ENCODE measurements around the gene SEMA3B.

SEMA3B gene

DNA sequence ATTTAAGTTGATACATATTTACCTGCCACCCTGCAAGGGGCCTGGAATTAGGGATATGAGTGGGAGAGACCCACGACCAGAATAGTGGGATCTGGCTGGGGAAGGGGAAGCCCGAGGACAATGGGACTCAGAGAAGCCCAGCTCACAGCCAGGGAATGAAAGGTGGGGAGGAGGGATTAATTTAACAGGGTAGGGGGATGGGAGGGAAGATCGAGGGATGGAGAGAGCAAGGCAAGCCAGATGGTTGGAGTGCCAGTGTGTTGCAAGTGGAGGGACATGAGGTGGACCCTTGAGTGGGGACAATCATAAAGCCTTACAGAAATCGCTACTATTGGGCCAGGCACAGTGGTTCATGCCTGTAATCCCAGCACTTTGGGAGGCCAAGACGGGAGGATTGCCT lies 37.4 kb upstream of the SEMA3B start:
- TF ChIP-seq, protein P1, sequence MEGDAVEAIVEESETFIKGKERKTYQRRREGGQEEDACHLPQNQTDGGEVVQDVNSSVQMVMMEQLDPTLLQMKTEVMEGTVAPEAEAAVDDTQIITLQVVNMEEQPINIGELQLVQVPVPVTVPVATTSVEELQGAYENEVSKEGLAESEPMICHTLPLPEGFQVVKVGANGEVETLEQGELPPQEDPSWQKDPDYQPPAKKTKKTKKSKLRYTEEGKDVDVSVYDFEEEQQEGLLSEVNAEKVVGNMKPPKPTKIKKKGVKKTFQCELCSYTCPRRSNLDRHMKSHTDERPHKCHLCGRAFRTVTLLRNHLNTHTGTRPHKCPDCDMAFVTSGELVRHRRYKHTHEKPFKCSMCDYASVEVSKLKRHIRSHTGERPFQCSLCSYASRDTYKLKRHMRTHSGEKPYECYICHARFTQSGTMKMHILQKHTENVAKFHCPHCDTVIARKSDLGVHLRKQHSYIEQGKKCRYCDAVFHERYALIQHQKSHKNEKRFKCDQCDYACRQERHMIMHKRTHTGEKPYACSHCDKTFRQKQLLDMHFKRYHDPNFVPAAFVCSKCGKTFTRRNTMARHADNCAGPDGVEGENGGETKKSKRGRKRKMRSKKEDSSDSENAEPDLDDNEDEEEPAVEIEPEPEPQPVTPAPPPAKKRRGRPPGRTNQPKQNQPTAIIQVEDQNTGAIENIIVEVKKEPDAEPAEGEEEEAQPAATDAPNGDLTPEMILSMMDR (IDR thresholded peaks at IDR 0.05; ENCODE audit: poor library complexity, severe bottlenecking): no peak
- peaks cover 4% of the 10 kb centered on the region for H3K4me1 ChIP-seq (ENCODE audit: insufficient read depth, poor library complexity, severe bottlenecking)
- ATAC-seq (ENCODE audit: low read depth) (no peak), DNase-seq (ENCODE audit: low spot score) (no peak)
- H3K36me3 ChIP-seq (ENCODE audit: low read depth): no peaks in the 10 kb centered on the region
- H3K27me3 ChIP-seq (ENCODE audit: insufficient read depth, poor library complexity, severe bottlenecking): no peaks in the 10 kb centered on the region
- H3K4me3 ChIP-seq (ENCODE audit: severe bottlenecking): no peak overlapping the region
- H3K27ac ChIP-seq (ENCODE audit: poor library complexity, severe bottlenecking): no peak overlapping the region
- no peaks in the 10 kb centered on the region for H3K9me3 ChIP-seq (ENCODE audit: severe bottlenecking)

DNA sequence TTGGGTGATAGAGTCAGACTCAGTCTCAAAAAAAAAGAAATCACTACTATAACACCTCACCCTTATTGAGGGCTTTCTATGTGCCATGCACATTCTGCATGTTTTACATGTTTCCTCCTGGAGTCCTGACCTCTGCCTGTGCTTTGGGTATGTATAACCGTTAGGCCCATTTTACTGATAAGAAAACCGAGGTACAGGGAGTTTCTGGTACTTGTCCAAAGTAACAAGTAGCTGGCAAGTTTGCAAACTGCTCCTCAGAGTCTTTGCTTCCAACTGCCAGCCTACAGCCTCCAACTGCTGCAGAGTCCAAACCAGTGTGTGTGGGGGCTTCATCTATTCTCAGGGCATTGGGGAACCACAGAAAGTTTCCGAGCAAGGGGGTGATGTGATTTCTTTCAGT lies 36.6 kb upstream of the SEMA3B start:
- DNase-seq (ENCODE audit: low spot score) (no peak), ATAC-seq (ENCODE audit: low read depth) (no peak)
- Histone ChIP-seq H3K27me3 (ENCODE audit: insufficient read depth, poor library complexity, severe bottlenecking) (no peaks in the 10 kb centered on the region), H3K27ac (ENCODE audit: poor library complexity, severe bottlenecking) (no peak overlapping the region), H3K4me3 (ENCODE audit: severe bottlenecking) (no peak overlapping the region), H3K36me3 (ENCODE audit: low read depth) (no peaks in the 10 kb centered on the region), H3K4me1 (ENCODE audit: insufficient read depth, poor library complexity, severe bottlenecking) (peaks cover 4% of the 10 kb centered on the region), H3K9me3 (ENCODE audit: severe bottlenecking) (no peaks in the 10 kb centered on the region)
- TF ChIP-seq, protein P1 (IDR thresholded peaks at IDR 0.05; ENCODE audit: poor library complexity, severe bottlenecking): no peak

DNA sequence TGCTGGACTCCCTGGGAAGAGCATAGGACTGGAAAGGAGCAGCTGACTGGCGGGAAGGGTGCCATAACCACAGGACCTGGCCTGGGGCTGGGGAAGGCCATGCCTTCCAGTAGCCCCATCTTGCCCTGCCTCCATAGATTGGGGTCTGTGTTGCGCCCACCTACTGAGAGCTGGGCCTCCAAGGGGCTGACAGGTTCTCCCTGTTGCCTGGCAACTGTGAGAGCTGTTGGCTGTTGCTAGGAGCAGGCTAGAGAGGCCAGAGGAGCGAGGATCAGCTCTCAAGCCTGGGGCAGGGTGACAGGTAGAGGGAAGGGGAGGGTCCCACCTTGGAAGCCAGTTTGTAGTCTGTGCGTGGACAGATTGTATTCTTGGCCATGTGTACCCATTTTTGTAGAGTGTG lies 35.8 kb upstream of the SEMA3B start:
- peaks cover under 1% of the 10 kb centered on the region for H3K4me1 ChIP-seq (ENCODE audit: insufficient read depth, poor library complexity, severe bottlenecking)
- H3K27ac ChIP-seq (ENCODE audit: poor library complexity, severe bottlenecking): no peak overlapping the region
- no peak overlapping the region for H3K4me3 ChIP-seq (ENCODE audit: severe bottlenecking)
- no peaks in the 10 kb centered on the region for H3K36me3 ChIP-seq (ENCODE audit: low read depth)
- ATAC-seq (ENCODE audit: low read depth) (no peak), DNase-seq (ENCODE audit: low spot score) (no peak)
- H3K27me3 ChIP-seq (ENCODE audit: insufficient read depth, poor library complexity, severe bottlenecking): no peaks in the 10 kb centered on the region
- TF ChIP-seq, protein P1 (IDR thresholded peaks at IDR 0.05; ENCODE audit: poor library complexity, severe bottlenecking): no peak
- no peaks in the 10 kb centered on the region for H3K9me3 ChIP-seq (ENCODE audit: severe bottlenecking)

DNA sequence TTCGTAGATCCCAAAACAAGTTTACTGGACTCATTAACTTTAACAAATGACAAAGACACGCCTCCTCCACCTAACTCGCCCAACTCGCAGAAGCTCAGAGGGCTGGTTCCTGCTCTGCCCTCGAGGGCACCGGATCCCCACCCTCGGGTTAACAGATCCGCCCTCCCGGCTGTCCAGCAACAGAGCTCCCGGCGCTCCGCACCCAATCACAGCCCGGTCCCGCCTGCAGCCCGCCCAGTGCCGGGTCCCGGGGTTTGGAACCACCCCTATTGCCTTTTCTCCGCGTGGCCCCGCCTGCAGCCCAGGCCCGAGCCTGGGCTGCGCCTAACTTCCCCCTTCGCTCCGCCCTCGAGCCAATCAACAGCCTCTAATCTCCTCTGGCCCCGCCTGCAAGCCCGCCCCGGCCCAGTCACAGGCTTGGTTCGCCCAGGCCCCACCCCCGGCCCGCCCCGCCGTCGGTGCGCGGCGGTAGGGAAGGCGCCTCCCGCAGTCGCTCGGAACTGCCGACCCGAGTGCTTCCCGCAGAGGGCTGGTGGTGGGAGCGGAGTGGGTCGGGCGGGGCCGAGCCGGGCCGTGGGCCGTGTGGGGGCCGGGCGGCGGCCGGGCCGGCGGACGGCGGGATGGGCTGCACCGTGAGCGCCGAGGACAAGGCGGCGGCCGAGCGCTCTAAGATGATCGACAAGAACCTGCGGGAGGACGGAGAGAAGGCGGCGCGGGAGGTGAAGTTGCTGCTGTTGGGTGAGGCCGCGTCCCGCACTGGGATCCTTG lies 33.0 kb upstream of the SEMA3B start, which contains the start of gene GNAI2:
Gene GNAI2, plus strand, starts transcription at position 489 of the 768 bp plus-strand sequence. Its CDS starts 132 bp downstream, at position 621.
- Histone ChIP-seq H3K9me3 (ENCODE audit: severe bottlenecking) (no peaks in the 10 kb centered on the region), H3K4me3 (ENCODE audit: severe bottlenecking) (peak within 1 kb of the TSS; percentile 89), H3K36me3 (ENCODE audit: low read depth) (peaks cover 17% of the 10 kb centered on the region), H3K27me3 (ENCODE audit: insufficient read depth, poor library complexity, severe bottlenecking) (no peaks in the 10 kb centered on the region), H3K4me1 (ENCODE audit: insufficient read depth, poor library complexity, severe bottlenecking) (no peaks in the 10 kb centered on the region), H3K27ac (ENCODE audit: poor library complexity, severe bottlenecking) (peak within 1 kb of the TSS; percentile 88)
- DNase-seq (ENCODE audit: low spot score) (peak; percentile 99), ATAC-seq (ENCODE audit: low read depth) (peak; percentile 93)
- TF ChIP-seq, protein P1 (IDR thresholded peaks at IDR 0.05; ENCODE audit: poor library complexity, severe bottlenecking): no peak

All from RWPE2 (cell line).